ENCODE data around the gene GATAD1. TPM values are rescaled to one million over a fixed set of nuclear protein-coding genes. Genes with fewer than 3 reads are reported as not detected.
"Not testable (repeated sequence)": the region's sequence is repeated elsewhere in the genome, so short reads cannot be mapped to it uniquely, and the experiment has no call there.

The GATAD1 gene
- polyA plus RNA-seq, 3 donors: 6.6 to 34.1 (median 7.6) TPM

DNA sequence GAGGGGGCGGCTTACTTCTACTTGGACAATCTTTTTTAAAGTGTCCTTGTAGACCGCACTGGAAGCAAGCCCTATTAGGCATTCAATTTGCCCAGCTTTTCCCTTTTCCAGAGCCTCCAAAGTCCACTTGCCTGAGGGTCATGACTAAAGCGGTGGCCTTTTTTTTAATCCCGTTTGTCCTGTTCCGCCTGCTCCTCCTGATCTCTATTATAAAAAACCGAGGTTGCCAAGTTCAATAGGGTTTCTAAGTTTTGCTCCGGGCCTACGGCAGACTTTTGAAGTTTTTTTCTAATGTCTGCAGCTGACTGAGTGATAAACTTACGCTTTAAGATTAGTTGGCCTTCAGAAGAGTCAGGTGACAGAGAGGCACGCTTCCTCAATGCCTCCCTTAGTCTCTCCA lies 26.7 kb downstream of the GATAD1 start:
- H3K36me3 Mint-ChIP-seq: peaks cover 22 to 38% of the 10 kb centered on the region in 2 donors
- H3K4me1 ChIP-seq (ENCODE audit: control insufficient read depth in 1 of 2, insufficient read depth in 2 of 2, low read length in 2 of 2); H3K4me2 ChIP-seq (replicated peaks; ENCODE audit: extremely low read depth, low read length, poor library complexity, severe bottlenecking); H3K27ac ChIP-seq (ENCODE audit: low read depth in 1 of 2, low read length in 2 of 2); H3K79me2 ChIP-seq (ENCODE audit: insufficient read depth, low read length); H3K27me3 ChIP-seq (ENCODE audit: control insufficient read depth in 2 of 2, insufficient read depth in 2 of 2, low read length in 2 of 2); H3K9ac ChIP-seq (ENCODE audit: insufficient read depth, low read length, poor library complexity, severe bottlenecking); intact Hi-C loops (cut with micrococcal nuclease); DNase-seq; H3K4me3 ChIP-seq (replicated peaks in 1 of 3; ENCODE audit: low read depth in 2 of 3, low read length in 3 of 3); H3K27ac Mint-ChIP-seq; H4K20me1 ChIP-seq (ENCODE audit: insufficient read depth, low read length); H3K9me3 Mint-ChIP-seq; H3K4me1 Mint-ChIP-seq; H3K4me3 Mint-ChIP-seq; H3K9me3 ChIP-seq (replicated peaks in 1 of 2; ENCODE audit: control insufficient read depth in 1 of 2, insufficient read depth in 1 of 2, low read length in 2 of 2); H3K36me3 ChIP-seq (replicated peaks in 1 of 2; ENCODE audit: control insufficient read depth in 1 of 2, insufficient read depth in 2 of 2, low read length in 2 of 2); H2AFZ ChIP-seq (ENCODE audit: insufficient read depth, low read depth, low read length, poor library complexity, severe bottlenecking); H3K27me3 Mint-ChIP-seq (ENCODE audit: low read depth in 3 of 3): not testable (repeated sequence)
- WGBS (ENCODE audit: insufficient coverage): 100% methylated on average over 3 of the region's 10 CpGs

DNA sequence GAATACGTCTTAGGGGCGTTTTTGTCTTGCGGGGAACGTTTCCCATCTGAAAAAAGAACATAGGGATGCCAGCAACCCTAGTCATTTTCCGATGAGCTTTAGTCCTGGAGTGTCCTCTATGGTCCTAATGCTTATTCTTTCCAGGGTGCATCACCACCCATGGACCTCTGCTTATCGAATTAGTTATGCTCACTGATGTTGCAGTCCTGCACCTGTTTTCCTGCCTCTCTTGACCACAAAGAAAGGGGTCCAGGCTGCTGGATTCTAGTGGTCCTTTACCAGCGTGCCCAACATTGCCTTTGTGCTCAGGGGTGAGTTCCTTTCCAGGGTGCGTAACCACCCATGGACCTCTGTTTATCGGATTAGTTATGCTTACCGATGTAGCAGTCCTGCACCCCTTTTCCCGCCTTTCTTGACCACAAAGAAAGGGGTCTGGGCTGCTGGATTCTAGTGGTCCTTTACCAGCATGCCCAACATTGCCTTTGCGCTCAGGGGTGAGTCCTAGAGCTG lies 28.0 kb downstream of the GATAD1 start:
- H3K27me3 Mint-ChIP-seq (ENCODE audit: low read depth in 3 of 3); H3K9me3 ChIP-seq (replicated peaks in 1 of 2; ENCODE audit: control insufficient read depth in 1 of 2, insufficient read depth in 1 of 2, low read length in 2 of 2); H3K27ac Mint-ChIP-seq; H3K4me3 Mint-ChIP-seq; DNase-seq; H3K27me3 ChIP-seq (ENCODE audit: control insufficient read depth in 2 of 2, insufficient read depth in 2 of 2, low read length in 2 of 2); H3K4me3 ChIP-seq (replicated peaks in 1 of 3; ENCODE audit: low read depth in 2 of 3, low read length in 3 of 3); H4K20me1 ChIP-seq (ENCODE audit: insufficient read depth, low read length); H3K9ac ChIP-seq (ENCODE audit: insufficient read depth, low read length, poor library complexity, severe bottlenecking); H3K36me3 ChIP-seq (replicated peaks in 1 of 2; ENCODE audit: control insufficient read depth in 1 of 2, insufficient read depth in 2 of 2, low read length in 2 of 2); H3K27ac ChIP-seq (ENCODE audit: low read depth in 1 of 2, low read length in 2 of 2); H3K79me2 ChIP-seq (ENCODE audit: insufficient read depth, low read length); H3K4me1 Mint-ChIP-seq; intact Hi-C loops (cut with micrococcal nuclease); H3K9me3 Mint-ChIP-seq; H2AFZ ChIP-seq (ENCODE audit: insufficient read depth, low read depth, low read length, poor library complexity, severe bottlenecking); H3K4me2 ChIP-seq (replicated peaks; ENCODE audit: extremely low read depth, low read length, poor library complexity, severe bottlenecking); H3K4me1 ChIP-seq (ENCODE audit: control insufficient read depth in 1 of 2, insufficient read depth in 2 of 2, low read length in 2 of 2): not testable (repeated sequence)
- WGBS (ENCODE audit: insufficient coverage): 98% methylated on average over 8 of the region's 12 CpGs
- peaks cover 18 to 28% of the 10 kb centered on the region in 2 donors for H3K36me3 Mint-ChIP-seq

DNA sequence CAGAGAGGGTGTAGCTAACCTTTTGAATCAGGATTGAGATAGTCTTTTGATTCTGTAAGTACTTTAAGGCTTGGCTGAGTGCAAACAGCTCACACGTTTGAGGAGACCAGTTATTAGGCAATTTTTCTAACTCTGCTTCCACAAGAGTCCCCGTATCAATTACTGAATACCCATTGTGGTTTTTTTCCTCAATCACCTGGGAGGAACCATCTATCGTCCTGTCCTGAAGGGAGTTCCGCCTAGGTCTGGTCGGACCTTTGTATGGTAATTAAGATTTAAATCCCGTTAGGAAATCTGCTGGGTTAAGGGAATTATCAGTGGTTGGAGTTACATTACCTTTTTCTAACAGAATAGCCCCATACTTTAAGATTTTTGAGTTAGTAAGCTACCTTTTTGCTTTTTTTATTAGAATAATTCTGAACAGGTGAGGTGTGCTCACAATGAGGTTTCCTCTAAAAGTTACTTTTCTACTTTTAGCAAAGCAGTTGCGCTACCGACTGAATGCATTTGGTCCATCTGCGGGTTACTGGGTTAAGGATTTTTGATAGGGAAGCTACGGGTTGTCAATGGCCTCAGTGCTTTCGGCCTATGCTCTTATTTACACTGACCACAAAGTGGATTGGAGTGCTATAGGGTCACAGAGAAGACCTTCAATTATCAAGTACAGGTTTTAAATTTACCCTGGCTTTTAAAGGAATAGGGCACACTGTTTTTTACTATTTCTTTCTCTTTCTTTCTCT lies 28.7 kb downstream of the GATAD1 start:
- H3K9me3 ChIP-seq (replicated peaks in 1 of 2; ENCODE audit: control insufficient read depth in 1 of 2, insufficient read depth in 1 of 2, low read length in 2 of 2); H3K9me3 Mint-ChIP-seq; H3K4me2 ChIP-seq (replicated peaks; ENCODE audit: extremely low read depth, low read length, poor library complexity, severe bottlenecking); H3K27ac ChIP-seq (ENCODE audit: low read depth in 1 of 2, low read length in 2 of 2); H4K20me1 ChIP-seq (ENCODE audit: insufficient read depth, low read length); H3K4me1 ChIP-seq (ENCODE audit: control insufficient read depth in 1 of 2, insufficient read depth in 2 of 2, low read length in 2 of 2); DNase-seq; H3K27ac Mint-ChIP-seq; H3K79me2 ChIP-seq (ENCODE audit: insufficient read depth, low read length); H3K27me3 Mint-ChIP-seq (ENCODE audit: low read depth in 3 of 3); H3K36me3 ChIP-seq (replicated peaks in 1 of 2; ENCODE audit: control insufficient read depth in 1 of 2, insufficient read depth in 2 of 2, low read length in 2 of 2); H3K4me1 Mint-ChIP-seq; H2AFZ ChIP-seq (ENCODE audit: insufficient read depth, low read depth, low read length, poor library complexity, severe bottlenecking); H3K4me3 ChIP-seq (replicated peaks in 1 of 3; ENCODE audit: low read depth in 2 of 3, low read length in 3 of 3); H3K9ac ChIP-seq (ENCODE audit: insufficient read depth, low read length, poor library complexity, severe bottlenecking); H3K4me3 Mint-ChIP-seq; intact Hi-C loops (cut with micrococcal nuclease); H3K27me3 ChIP-seq (ENCODE audit: control insufficient read depth in 2 of 2, insufficient read depth in 2 of 2, low read length in 2 of 2): not testable (repeated sequence)
- H3K36me3 Mint-ChIP-seq: peaks cover 15 to 24% of the 10 kb centered on the region in 2 donors
- no CpG with 5 or more reads among the region's 11 CpGs for WGBS (ENCODE audit: insufficient coverage)

DNA sequence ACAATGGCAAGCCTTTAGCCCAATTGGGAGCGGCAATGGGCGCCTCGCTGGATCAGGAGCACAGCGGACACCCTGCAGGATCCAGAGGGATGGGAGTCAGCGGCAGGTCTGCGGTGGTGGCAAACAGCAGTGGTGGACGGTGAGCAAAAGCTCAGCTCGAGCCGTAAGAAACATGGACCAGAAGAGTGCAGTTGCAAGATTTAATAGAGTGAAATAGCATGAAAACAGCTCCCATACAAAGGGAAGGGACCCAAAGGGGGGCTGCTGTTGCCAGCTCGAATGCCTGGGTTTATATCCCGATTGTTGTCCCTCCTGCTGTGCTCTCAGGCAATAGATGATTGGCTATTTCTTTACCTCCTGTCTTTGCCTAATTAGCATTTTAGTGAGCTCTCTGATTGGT lies 30.4 kb downstream of the GATAD1 start, which contains the start of gene ERVW-1:
Gene ERVW-1 (minus strand): TSS at position 266 of the 400 bp plus-strand sequence. CDS start 7,565 bp downstream, outside the sequence.
- H3K4me3 ChIP-seq (replicated peaks in 1 of 3; ENCODE audit: low read depth in 2 of 3, low read length in 3 of 3); H3K4me1 ChIP-seq (ENCODE audit: control insufficient read depth in 1 of 2, insufficient read depth in 2 of 2, low read length in 2 of 2); H3K4me2 ChIP-seq (replicated peaks; ENCODE audit: extremely low read depth, low read length, poor library complexity, severe bottlenecking); H3K4me1 Mint-ChIP-seq; H3K79me2 ChIP-seq (ENCODE audit: insufficient read depth, low read length); H3K36me3 ChIP-seq (replicated peaks in 1 of 2; ENCODE audit: control insufficient read depth in 1 of 2, insufficient read depth in 2 of 2, low read length in 2 of 2); H3K27ac ChIP-seq (ENCODE audit: low read depth in 1 of 2, low read length in 2 of 2); H3K4me3 Mint-ChIP-seq; H4K20me1 ChIP-seq (ENCODE audit: insufficient read depth, low read length); H3K9me3 ChIP-seq (replicated peaks in 1 of 2; ENCODE audit: control insufficient read depth in 1 of 2, insufficient read depth in 1 of 2, low read length in 2 of 2); H3K27me3 ChIP-seq (ENCODE audit: control insufficient read depth in 2 of 2, insufficient read depth in 2 of 2, low read length in 2 of 2); H2AFZ ChIP-seq (ENCODE audit: insufficient read depth, low read depth, low read length, poor library complexity, severe bottlenecking); H3K9me3 Mint-ChIP-seq; intact Hi-C loops (cut with micrococcal nuclease); H3K9ac ChIP-seq (ENCODE audit: insufficient read depth, low read length, poor library complexity, severe bottlenecking); H3K27me3 Mint-ChIP-seq (ENCODE audit: low read depth in 3 of 3); DNase-seq: not testable (repeated sequence)
- WGBS (ENCODE audit: insufficient coverage): 98% methylated on average over 9 of the region's 11 CpGs
- Mint-ChIP-seq H3K27ac (peak within 1 kb of the TSS in 1 of 7 donors; percentile 70), H3K36me3 (peaks cover 13 to 20% of the 10 kb centered on the region in 2 donors)
